Subcutaneous abdominal adipose tissue (tissue), 5 donors: Measurements from ENCODE around the gene ZMYM1.
A peak's percentile ranks its signal among the peaks of the same experiment; 100 is the strongest.

ENCODE experiments used
- H3K27ac ChIP-seq: one replicate; pipeline ENCODE4 v1.7.0; 2013; ENCODE audit warnings: low read depth, mild to moderate bottlenecking, inconsistent platforms, low read length, moderate library complexity
- H3K27me3 ChIP-seq, 5 donors: one replicate each; pipeline ENCODE4 v1.7.0; 2013; ENCODE audit warnings: low read length in 5 of 5, inconsistent platforms in 1 of 5; ENCODE audit not compliant: control insufficient read depth in 5 of 5, insufficient read depth in 4 of 5
- H3K36me3 ChIP-seq, 5 donors: one replicate each; pipeline ENCODE4 v1.7.0; 2013; ENCODE audit warnings: low read length in 5 of 5; ENCODE audit not compliant: control insufficient read depth in 5 of 5, insufficient read depth in 5 of 5
- H3K4me1 ChIP-seq, 5 donors: one replicate each; pipeline ENCODE4 v1.7.0; 2013; ENCODE audit warnings: low read length in 5 of 5, mild to moderate bottlenecking in 3 of 5, moderate library complexity in 1 of 5; ENCODE audit not compliant: control insufficient read depth in 5 of 5, insufficient read depth in 5 of 5
- H3K4me3 ChIP-seq, 5 donors: one replicate each; pipeline ENCODE4 v1.7.0; 2013; ENCODE audit warnings: low read length in 5 of 5, low read depth in 1 of 5
- H3K9ac ChIP-seq, 5 donors: one replicate each; pipeline ENCODE4 v1.7.0; 2013; ENCODE audit warnings: low read length in 5 of 5, mild to moderate bottlenecking in 4 of 5, moderate library complexity in 3 of 5
- H3K9me3 ChIP-seq, 5 donors: one replicate each; pipeline ENCODE4 v1.7.0; 2013; ENCODE audit warnings: low read length in 5 of 5; ENCODE audit not compliant: control insufficient read depth in 5 of 5
- donor health status: healthy.
- donor health status: healthy.
- donor health status: healthy.
- donor health status: healthy.
- donor health status: healthy.

Gene ZMYM1

DNA sequence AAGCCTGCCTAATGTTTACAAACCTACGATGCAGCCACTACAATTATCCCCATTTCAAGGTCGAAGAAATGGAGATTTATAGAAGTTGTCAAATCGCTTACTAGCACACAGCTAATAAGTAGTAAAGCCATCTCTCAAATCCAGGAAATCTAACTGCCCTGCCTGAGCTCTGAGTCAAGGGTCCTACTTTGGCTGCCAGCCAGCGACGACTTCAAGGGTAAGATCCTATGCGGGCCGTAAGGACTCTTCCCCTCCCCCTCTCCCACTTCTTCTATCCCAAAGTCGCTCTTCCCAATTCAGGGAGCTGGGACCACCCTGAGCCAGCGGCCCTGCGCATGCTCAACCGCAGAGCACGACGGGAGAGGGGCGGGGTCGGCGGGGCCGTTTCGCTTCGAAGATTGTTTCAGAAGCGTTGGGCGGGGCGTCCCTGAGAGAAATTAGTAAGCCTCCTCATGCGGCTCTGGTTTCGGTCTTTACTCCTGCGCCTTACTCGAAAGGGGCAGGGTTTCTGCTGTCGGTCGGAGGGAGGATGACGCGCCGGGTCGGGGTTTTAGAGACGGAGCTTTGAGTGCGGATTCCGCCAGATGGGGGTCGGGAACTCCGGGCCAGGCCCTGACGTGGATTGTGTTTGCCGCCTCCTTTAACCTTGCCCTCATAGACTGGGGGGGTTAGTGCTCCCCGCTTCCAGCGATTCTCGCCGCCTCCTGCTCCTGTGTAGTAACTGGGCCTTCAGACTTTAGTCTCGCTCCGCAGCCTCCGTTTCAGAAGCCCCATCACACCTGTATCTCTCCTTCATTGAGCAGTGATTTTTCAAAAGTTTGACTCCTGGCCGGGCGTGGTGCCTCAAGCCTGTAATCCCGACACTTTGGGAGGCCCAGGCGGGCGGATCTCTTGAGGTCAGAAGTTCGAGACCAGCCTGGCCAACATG, at the start of gene ZMYM1:
Gene ZMYM1, plus strand, starts transcription at position 383 of the 928 bp plus-strand sequence. CDS start 14,603 bp downstream, outside the sequence.
- Histone ChIP-seq H3K9ac (peak within 1 kb of the TSS; percentile 93 to 99 (median 95)), H3K9me3 (no peaks in the 10 kb centered on the region), H3K4me1 (peaks cover 0 to 16% (median 14%) of the 10 kb centered on the region in 5 donors), H3K36me3 (no peaks in the 10 kb centered on the region), H3K27me3 (no peaks in the 10 kb centered on the region), H3K27ac (peak within 1 kb of the TSS; percentile 87), H3K4me3 (peak within 1 kb of the TSS; percentile 71 to 96 (median 89))

DNA sequence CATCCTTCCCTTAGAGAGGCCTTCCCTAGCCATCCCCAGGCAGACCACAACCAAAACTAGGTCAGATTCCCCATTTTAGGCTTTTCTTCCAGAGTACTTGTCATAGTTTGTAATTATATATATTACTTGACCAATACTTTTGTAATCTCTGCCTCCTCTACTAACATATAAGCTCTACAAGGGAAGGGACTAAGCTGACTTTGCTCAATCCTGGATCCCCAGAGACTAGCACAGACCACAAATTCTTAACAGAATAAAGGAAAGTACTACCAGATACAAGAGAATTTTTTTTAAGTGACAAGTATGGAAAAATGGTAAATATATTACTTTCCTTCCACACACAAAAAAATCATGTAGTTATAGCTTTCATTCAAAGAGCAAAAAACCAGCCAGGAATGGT, 49.4 kb upstream of the ZMYM1 start:
- peaks cover 0 to 14% (median 4%) of the 10 kb centered on the region in 5 donors for H3K36me3 ChIP-seq
- H3K27me3 ChIP-seq: no peaks in the 10 kb centered on the region
- no peak overlapping the region for H3K27ac ChIP-seq
- H3K4me1 ChIP-seq: peaks cover 0 to 26% (median 22%) of the 10 kb centered on the region in 5 donors
- H3K9me3 ChIP-seq: peaks cover 0 to 11% (median 9%) of the 10 kb centered on the region in 5 donors
- peak overlapping the region in 4 of 5 donors; percentile 8 to 92 (median 34) for H3K9ac ChIP-seq
- H3K4me3 ChIP-seq: peak overlapping the region in 3 of 5 donors; percentile 18 to 98 (median 35)

DNA sequence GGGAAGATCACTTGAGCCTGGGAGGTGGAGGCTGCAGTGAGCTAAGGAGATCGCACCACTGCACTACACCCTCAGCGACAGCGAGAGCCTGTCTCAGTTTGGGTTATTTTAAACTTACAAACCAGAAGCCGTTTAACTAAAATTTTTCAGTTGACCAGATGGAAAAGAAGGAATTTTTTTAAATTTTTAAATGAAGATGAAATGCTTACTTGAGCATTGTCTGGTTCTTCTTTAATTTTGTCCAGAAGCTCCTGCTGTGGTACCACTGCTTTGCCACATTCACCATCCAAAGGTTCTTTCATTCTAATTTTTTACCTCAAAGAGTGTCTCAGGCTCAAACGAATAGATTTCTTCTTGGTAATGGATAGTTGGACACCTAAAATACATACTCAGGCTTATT, 48.8 kb upstream of the ZMYM1 start:
- peak overlapping the region in 3 of 5 donors; percentile 92 to 97 (median 93) for H3K9ac ChIP-seq
- H3K27me3 ChIP-seq: no peaks in the 10 kb centered on the region
- peaks cover 0 to 26% (median 22%) of the 10 kb centered on the region in 5 donors for H3K4me1 ChIP-seq
- H3K36me3 ChIP-seq: peaks cover 0 to 14% (median 4%) of the 10 kb centered on the region in 5 donors
- peak overlapping the region; percentile 90 for H3K27ac ChIP-seq
- H3K4me3 ChIP-seq: peak overlapping the region; percentile 84 to 98 (median 96)
- H3K9me3 ChIP-seq: peaks cover 0 to 11% (median 9%) of the 10 kb centered on the region in 5 donors

DNA sequence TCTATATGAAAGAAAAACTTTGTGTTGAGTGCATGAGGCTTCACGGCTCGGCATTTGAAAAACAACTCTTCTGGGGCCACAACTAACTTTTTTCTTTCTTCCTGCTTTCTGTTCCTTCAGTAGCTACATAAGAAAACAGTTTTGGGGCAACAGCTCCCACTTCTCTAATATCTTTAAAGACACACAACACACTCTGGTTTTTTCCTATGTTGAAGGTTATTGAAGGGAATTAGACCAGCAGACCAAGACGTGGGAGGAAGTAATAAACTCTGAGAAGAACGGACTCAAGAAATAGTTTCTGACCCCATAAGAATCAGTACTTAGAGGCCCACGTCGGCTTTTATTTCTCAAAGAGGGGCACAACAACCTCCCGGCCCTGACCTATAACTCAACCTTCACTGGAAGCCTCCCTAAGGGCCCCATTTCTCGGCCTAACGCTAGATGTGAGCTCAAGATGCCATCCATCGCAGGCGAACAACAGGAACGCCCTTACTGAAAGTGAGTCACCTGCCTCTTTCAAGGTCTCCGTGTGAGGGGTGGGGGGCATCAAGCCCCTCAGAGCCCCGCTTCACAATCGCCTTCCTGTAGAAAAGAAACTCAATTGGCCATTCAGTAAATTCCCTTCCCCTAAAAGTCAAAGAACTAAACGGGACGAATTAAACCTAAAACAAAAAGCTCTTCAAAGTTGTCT, 48.3 kb upstream of the ZMYM1 start:
- peak overlapping the region; percentile 91 to 97 (median 93) for H3K9ac ChIP-seq
- H3K9me3 ChIP-seq: peaks cover 0 to 11% (median 9%) of the 10 kb centered on the region in 5 donors
- peak overlapping the region; percentile 84 to 98 (median 96) for H3K4me3 ChIP-seq
- peaks cover 0 to 26% (median 22%) of the 10 kb centered on the region in 5 donors for H3K4me1 ChIP-seq
- H3K27me3 ChIP-seq: no peaks in the 10 kb centered on the region
- peaks cover 0 to 11% (median 4%) of the 10 kb centered on the region in 5 donors for H3K36me3 ChIP-seq
- peak overlapping the region; percentile 90 for H3K27ac ChIP-seq

DNA sequence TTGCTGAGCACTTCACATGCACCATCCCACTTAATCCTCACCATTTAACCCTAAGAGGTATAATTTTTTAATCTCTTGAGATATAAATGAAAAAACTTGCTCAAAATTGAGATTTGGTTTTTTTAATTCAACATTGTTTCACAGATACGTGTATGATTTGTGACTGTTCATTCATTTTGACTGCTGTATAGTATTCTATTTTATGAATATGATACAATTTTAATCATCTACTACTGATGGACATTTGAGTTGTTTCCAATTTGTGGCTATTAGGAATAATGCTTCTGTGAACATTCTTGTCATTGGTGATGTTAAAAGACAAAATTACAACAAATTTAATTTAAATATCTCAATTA, 46.8 kb upstream of the ZMYM1 start:
- Histone ChIP-seq H3K4me3 (peak overlapping the region; percentile 84 to 98 (median 96)), H3K4me1 (peaks cover 0 to 26% (median 22%) of the 10 kb centered on the region in 5 donors), H3K27me3 (no peaks in the 10 kb centered on the region), H3K9ac (no peak overlapping the region), H3K36me3 (peaks cover 0 to 3% (median 0%) of the 10 kb centered on the region in 5 donors), H3K9me3 (peaks cover 0 to 11% (median 9%) of the 10 kb centered on the region in 5 donors), H3K27ac (no peak overlapping the region)

DNA sequence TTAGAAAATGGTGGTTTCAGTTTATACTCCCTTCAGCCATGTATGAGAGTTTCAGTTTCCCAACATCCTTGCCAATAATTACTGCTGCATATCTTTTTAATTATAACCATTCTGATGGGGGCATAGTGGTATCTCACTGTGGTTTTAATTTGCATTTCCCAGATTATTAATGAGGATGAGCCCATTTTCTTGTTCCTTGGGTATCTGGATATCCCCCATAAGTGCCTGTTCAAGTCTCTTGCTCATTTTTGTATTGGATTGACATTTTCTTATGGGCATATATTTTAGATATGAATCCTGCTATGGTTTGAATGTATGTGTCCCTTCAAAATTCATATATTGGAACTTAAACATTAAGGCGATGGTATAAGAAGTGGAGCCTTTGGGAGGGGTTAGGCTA, 45.8 kb upstream of the ZMYM1 start:
- H3K36me3 ChIP-seq: no peaks in the 10 kb centered on the region
- no peak overlapping the region for H3K4me3 ChIP-seq
- H3K4me1 ChIP-seq: peaks cover 0 to 26% (median 22%) of the 10 kb centered on the region in 5 donors
- peaks cover 0 to 11% (median 9%) of the 10 kb centered on the region in 5 donors for H3K9me3 ChIP-seq
- H3K9ac ChIP-seq: no peak overlapping the region
- no peaks in the 10 kb centered on the region for H3K27me3 ChIP-seq
- no peak overlapping the region for H3K27ac ChIP-seq

DNA sequence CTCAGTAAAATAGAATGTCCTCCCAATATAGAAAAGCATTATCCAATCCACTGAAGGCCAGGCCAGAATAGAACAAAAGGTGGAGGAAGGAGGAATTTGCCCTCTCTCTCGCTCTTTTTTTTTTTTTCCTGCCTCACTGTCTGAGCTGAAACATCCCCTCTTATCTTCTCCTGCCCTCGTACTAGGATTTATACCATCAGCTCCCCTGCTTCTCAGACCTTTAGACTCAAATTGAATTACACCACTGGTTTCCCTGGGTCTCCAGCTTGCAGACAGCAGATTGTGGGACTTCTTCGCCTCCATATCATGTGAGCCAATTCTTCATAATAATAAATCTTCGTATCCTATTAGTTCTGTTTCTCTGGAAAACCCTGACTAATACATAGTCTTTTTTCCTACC, 42.6 kb upstream of the ZMYM1 start:
- H3K27me3 ChIP-seq: no peaks in the 10 kb centered on the region
- no peaks in the 10 kb centered on the region for H3K36me3 ChIP-seq
- H3K9me3 ChIP-seq: peaks cover 0 to 11% (median 9%) of the 10 kb centered on the region in 5 donors
- peaks cover 0 to 5% (median 0%) of the 10 kb centered on the region in 5 donors for H3K4me1 ChIP-seq
- H3K9ac ChIP-seq: peak overlapping the region in 1 of 5 donors; percentile 30
- H3K27ac ChIP-seq: no peak overlapping the region
- no peak overlapping the region for H3K4me3 ChIP-seq

DNA sequence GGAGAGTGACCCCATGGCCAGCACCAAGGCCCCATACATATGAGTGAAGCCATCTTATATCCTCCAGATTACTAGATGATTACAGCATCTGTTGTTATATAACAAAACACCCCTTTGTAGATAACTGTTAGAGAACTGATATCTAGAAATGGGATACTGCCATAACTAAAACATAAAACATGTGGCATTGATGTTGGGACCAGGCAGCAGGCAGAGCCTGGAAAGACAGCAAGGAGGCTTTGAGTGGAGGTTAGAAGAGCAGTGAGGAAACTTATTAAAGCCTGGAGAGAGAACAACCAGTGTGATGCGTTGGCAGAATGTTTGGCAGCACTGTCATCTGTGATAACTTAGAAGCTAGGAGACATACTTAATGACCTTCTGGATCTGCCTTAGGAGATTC, 42.0 kb upstream of the ZMYM1 start:
- Histone ChIP-seq H3K27me3 (no peaks in the 10 kb centered on the region), H3K4me1 (peaks cover 0 to 1% (median 0%) of the 10 kb centered on the region in 5 donors), H3K9me3 (peaks cover 0 to 11% (median 9%) of the 10 kb centered on the region in 5 donors), H3K27ac (no peak overlapping the region), H3K4me3 (no peak overlapping the region), H3K9ac (no peak overlapping the region), H3K36me3 (no peaks in the 10 kb centered on the region)

DNA sequence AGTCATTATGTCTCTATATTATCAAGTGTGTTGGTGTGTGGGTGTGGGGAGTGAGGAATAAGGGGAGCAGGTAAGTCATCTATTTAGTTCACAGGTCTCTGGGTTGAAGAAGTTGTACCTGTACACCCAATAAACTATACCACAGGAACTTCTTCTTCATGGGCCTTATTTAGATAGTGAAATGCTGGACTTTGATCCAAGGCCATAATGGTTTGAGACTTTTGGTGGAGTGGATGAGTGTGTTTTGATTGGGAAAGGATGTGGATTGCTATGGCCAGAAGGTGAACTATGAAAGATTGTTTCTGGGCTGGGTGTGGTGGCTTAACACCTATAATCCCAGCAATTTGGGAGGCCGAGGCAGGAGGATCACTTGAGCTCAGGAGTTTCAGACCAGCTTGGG, 40.5 kb upstream of the ZMYM1 start:
- H3K9ac ChIP-seq: no peak overlapping the region
- H3K9me3 ChIP-seq: peaks cover 0 to 4% (median under 1%) of the 10 kb centered on the region in 5 donors
- no peak overlapping the region for H3K4me3 ChIP-seq
- H3K36me3 ChIP-seq: no peaks in the 10 kb centered on the region
- no peaks in the 10 kb centered on the region for H3K27me3 ChIP-seq
- no peak overlapping the region for H3K27ac ChIP-seq
- H3K4me1 ChIP-seq: no peaks in the 10 kb centered on the region
